Activated CD8-positive, alpha-beta T cell treated with anti-CD3 and anti-CD28 coated beads for 36 hours (primary cell): Measurements from ENCODE around the gene CNGA1. TPM values are rescaled to one million over a fixed set of nuclear protein-coding genes. Genes with fewer than 3 reads are reported as not detected.

ENCODE experiments used
- ATAC-seq: fragments of 200-7000 bp; cut with Tn5 transposase; one replicate; pipeline ENCODE4 v1.10.0; 2021; ENCODE audit warnings: mild to moderate bottlenecking, moderate library complexity
- CTCF ChIA-PET: fragments of 350-600 bp; sonication (Branson Sonifier 250); formaldehyde crosslinking; loops from one replicate; lab custom pipeline; 2021; ENCODE audit warnings: antibody characterized with exemption; lab: Charles Lee
- POLR2A ChIA-PET: fragments of 350-600 bp; sonication (Branson Sonifier 250); formaldehyde crosslinking; loops from one replicate; lab custom pipeline; 2021; ENCODE audit warnings: antibody characterized with exemption; lab: Charles Lee
- DNase-seq: peaks from one replicate; pipeline ENCODE4 v3.0.0-alpha.2; 2020
- H3K27ac Mint-ChIP-seq: one replicate; pipeline ENCODE4 v1.8.0; 2021; ENCODE audit warnings: mild to moderate bottlenecking, mixed read lengths
- H3K27me3 Mint-ChIP-seq: one replicate; pipeline ENCODE4 v1.8.0; 2021; ENCODE audit warnings: mixed read lengths
- H3K36me3 Mint-ChIP-seq: one replicate; pipeline ENCODE4 v1.8.0; 2021; ENCODE audit warnings: low read depth, mixed read lengths
- H3K4me1 Mint-ChIP-seq: one replicate; pipeline ENCODE4 v1.8.0; 2021; ENCODE audit warnings: low read depth, mixed read lengths
- H3K4me3 Mint-ChIP-seq: one replicate; pipeline ENCODE4 v1.8.0; 2021; ENCODE audit warnings: mild to moderate bottlenecking, moderate library complexity, mixed read lengths
- H3K9me3 Mint-ChIP-seq: one replicate; pipeline ENCODE4 v1.8.0; 2021; ENCODE audit warnings: mixed read lengths
- intact Hi-C: fragments of 100-400 bp; cut with micrococcal nuclease; formaldehyde crosslinking; loops from one replicate; pipeline ENCODE4 v1.10.0; 2022
- total RNA-seq, 2 experiments: library from RNA; stranded (reverse); gene quantifications; one replicate each; pipeline ENCODE4 v1.2.3, GENCODE V29; 2021
- TF ChIP-seq, protein P1 (sequence below): fragments of 200-600 bp; IDR thresholded peaks from one replicate; pipeline ENCODE4 v1.8.0; 2022; ENCODE audit warnings: antibody characterized with exemption, mild to moderate bottlenecking

CNGA1 gene
- total RNA-seq, 2 experiments from 2014 or later: 0.50 TPM; not detected in 1

- ATAC-seq: no peak
- Mint-ChIP-seq H3K27ac (no peak overlapping the region), H3K27me3 (peaks cover 5% of the 10 kb centered on the region), H3K36me3 (peaks cover 15% of the 10 kb centered on the region), H3K4me3 (no peak overlapping the region), H3K4me1 (peaks cover 61% of the 10 kb centered on the region), H3K9me3 (peaks cover 6% of the 10 kb centered on the region)
- CTCF ChIA-PET: interaction anchor here (5.8 to 9.5 kb wide), 3 partner anchors 10 to 46 kb away, joined by 44 to 90 read pairs (median 86); no protein-coding TSS in a partner anchor
- POLR2A ChIA-PET: no interaction called here
- TF ChIP-seq, protein P1, sequence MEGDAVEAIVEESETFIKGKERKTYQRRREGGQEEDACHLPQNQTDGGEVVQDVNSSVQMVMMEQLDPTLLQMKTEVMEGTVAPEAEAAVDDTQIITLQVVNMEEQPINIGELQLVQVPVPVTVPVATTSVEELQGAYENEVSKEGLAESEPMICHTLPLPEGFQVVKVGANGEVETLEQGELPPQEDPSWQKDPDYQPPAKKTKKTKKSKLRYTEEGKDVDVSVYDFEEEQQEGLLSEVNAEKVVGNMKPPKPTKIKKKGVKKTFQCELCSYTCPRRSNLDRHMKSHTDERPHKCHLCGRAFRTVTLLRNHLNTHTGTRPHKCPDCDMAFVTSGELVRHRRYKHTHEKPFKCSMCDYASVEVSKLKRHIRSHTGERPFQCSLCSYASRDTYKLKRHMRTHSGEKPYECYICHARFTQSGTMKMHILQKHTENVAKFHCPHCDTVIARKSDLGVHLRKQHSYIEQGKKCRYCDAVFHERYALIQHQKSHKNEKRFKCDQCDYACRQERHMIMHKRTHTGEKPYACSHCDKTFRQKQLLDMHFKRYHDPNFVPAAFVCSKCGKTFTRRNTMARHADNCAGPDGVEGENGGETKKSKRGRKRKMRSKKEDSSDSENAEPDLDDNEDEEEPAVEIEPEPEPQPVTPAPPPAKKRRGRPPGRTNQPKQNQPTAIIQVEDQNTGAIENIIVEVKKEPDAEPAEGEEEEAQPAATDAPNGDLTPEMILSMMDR: no peak
- intact Hi-C loops: no loop called here
- no peak for DNase-seq
Observed at GRCh38 chr4:48038666-48039065, 22.2 kb upstream of the CNGA1 start.

DNA sequence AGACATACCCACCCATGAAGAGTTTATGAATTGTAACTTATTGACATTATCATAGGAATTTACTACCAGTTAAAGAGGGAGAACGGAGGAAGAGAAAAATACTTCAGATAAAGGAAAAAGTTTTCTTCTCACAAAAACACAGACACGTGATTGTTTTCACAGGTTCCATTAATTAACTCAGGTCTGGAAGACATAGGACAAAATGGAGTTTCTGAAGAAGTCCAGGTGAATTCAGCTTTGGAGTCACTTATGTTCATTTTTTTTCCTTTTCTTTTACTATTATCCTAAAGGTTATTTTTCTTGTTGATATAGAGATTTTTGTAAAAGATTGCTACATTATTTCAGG lies 20.6 kb upstream of the CNGA1 start:
- DNase-seq: no peak
- ChIA-PET CTCF (interaction anchor here (1.8 to 9.5 kb wide), 4 partner anchors 8 to 48 kb away, joined by 10 to 90 read pairs (median 65); no protein-coding TSS in a partner anchor), POLR2A (interaction anchor here (1.2 to 2.7 kb wide), 4 partner anchors 10 to 143 kb away, joined by 3 to 19 read pairs (median 4); no protein-coding TSS in a partner anchor)
- Mint-ChIP-seq H3K4me3 (no peak overlapping the region), H3K27ac (no peak overlapping the region), H3K36me3 (peaks cover 15% of the 10 kb centered on the region), H3K9me3 (peaks cover 6% of the 10 kb centered on the region), H3K4me1 (peaks cover 58% of the 10 kb centered on the region), H3K27me3 (peaks cover 5% of the 10 kb centered on the region)
- TF ChIP-seq, protein P1: no peak
- intact Hi-C loops: no loop called here
- ATAC-seq: no peak

- intact Hi-C loops: loop anchor here (1.0 kb wide), 1 partner anchor 11 kb away; no protein-coding TSS in a partner anchor
- peaks cover 6% of the 10 kb centered on the region for H3K9me3 Mint-ChIP-seq
- peak; percentile 38 for ATAC-seq
- H3K4me1 Mint-ChIP-seq: peaks cover 52% of the 10 kb centered on the region
- ChIA-PET CTCF (interaction anchor here (0.9 to 9.5 kb wide), 11 partner anchors 9 to 94 kb away, joined by 3 to 90 read pairs (median 6); no protein-coding TSS in a partner anchor), POLR2A (interaction anchor here (0.6 to 2.7 kb wide), 9 partner anchors 9 to 144 kb away, joined by 3 to 19 read pairs (median 4); partner anchors contain the start of gene TXK)
- H3K36me3 Mint-ChIP-seq: peaks cover 15% of the 10 kb centered on the region
- TF ChIP-seq, protein P1: no peak
- H3K27ac Mint-ChIP-seq: peak overlapping the region; percentile 85
- H3K4me3 Mint-ChIP-seq: no peak overlapping the region
- H3K27me3 Mint-ChIP-seq: peaks cover 2% of the 10 kb centered on the region
- DNase-seq: no peak
Observed at GRCh38 chr4:48035952-48036351, 19.5 kb upstream of the CNGA1 start.

- Mint-ChIP-seq H3K4me3 (no peak overlapping the region), H3K27me3 (peaks cover 2% of the 10 kb centered on the region), H3K36me3 (peaks cover 15% of the 10 kb centered on the region), H3K4me1 (peaks cover 60% of the 10 kb centered on the region), H3K9me3 (peaks cover 6% of the 10 kb centered on the region), H3K27ac (no peak overlapping the region)
- ChIA-PET CTCF (interaction anchor here (0.5 to 9.5 kb wide), 31 partner anchors 9 to 440 kb away, joined by 3 to 90 read pairs (median 5); partner anchors contain the start of genes CNGA1 and NIPAL1), POLR2A (no interaction called here)
- peak; percentile 72 for ATAC-seq
- intact Hi-C loops: loop anchor here (2.0 to 5.0 kb wide), 2 partner anchors 13 to 53 kb away; no protein-coding TSS in a partner anchor
- peak; percentile 88 for DNase-seq
- TF ChIP-seq, protein P1: peak; percentile 87
Observed at GRCh38 chr4:48033825-48034413, 17.4 kb upstream of the CNGA1 start.

GRCh38 chr4:48033412-48033811 lies 16.9 kb upstream of the CNGA1 start:
- Mint-ChIP-seq H3K4me1 (peaks cover 63% of the 10 kb centered on the region), H3K27ac (no peak overlapping the region), H3K9me3 (peaks cover 6% of the 10 kb centered on the region), H3K4me3 (no peak overlapping the region), H3K27me3 (no peaks in the 10 kb centered on the region), H3K36me3 (peaks cover 15% of the 10 kb centered on the region)
- TF ChIP-seq, protein P1: no peak
- no peak for ATAC-seq
- ChIA-PET POLR2A (no interaction called here), CTCF (interaction anchor here (0.7 to 9.5 kb wide), 18 partner anchors 8 to 135 kb away, joined by 3 to 90 read pairs (median 7); no protein-coding TSS in a partner anchor)
- intact Hi-C loops: loop anchor here (2.0 to 5.0 kb wide), 2 partner anchors 13 to 54 kb away; no protein-coding TSS in a partner anchor
- DNase-seq: no peak
